Ishikawa (cell line): Measurements from ENCODE around the gene ADSL.

Source experiments
- CEBPB ChIP-seq: IDR thresholded peaks from 2 replicates; pipeline ENCODE4 v1.6.1; 2012
- CREB1 ChIP-seq: IDR thresholded peaks from 2 replicates; pipeline ENCODE4 v1.6.1; 2012; ENCODE audit warnings: low read depth
- EGR1 ChIP-seq: IDR thresholded peaks from 2 replicates; pipeline ENCODE4 v1.6.1; 2012
- EP300 ChIP-seq: IDR thresholded peaks from 2 replicates; pipeline ENCODE4 v1.6.1; 2012; ENCODE audit warnings: borderline replicate concordance
- FOXM1 ChIP-seq: IDR thresholded peaks from 2 replicates; pipeline ENCODE4 v1.6.1; 2012; ENCODE audit warnings: low read depth, borderline replicate concordance
- NFIC ChIP-seq: IDR thresholded peaks from 2 replicates; pipeline ENCODE4 v1.6.1; 2012
- RAD21 ChIP-seq: IDR thresholded peaks from 2 replicates; pipeline ENCODE4 v1.6.1; 2012; ENCODE audit warnings: low read depth
- TAF1 ChIP-seq: IDR thresholded peaks from 2 replicates; pipeline ENCODE4 v1.6.1; 2012; ENCODE audit warnings: low read depth, mild to moderate bottlenecking
- TCF12 ChIP-seq: IDR thresholded peaks from 2 replicates; pipeline ENCODE4 v1.6.1; 2012; ENCODE audit warnings: low read depth
- TEAD4 ChIP-seq: IDR thresholded peaks from 2 replicates; pipeline ENCODE4 v1.6.1; 2012
- YY1 ChIP-seq: IDR thresholded peaks from 2 replicates; pipeline ENCODE4 v1.6.1; 2012; ENCODE audit warnings: low read depth
- ZBTB7A ChIP-seq: IDR thresholded peaks from 2 replicates; pipeline ENCODE4 v1.6.1; 2012; ENCODE audit warnings: low read depth
- TF ChIP-seq, protein P1 (sequence below): IDR thresholded peaks from 2 replicates; pipeline ENCODE4 v1.6.1; 2012; ENCODE audit warnings: low read depth, mild to moderate bottlenecking
- TF ChIP-seq, protein P2 (sequence below): IDR thresholded peaks from 2 replicates; pipeline ENCODE4 v1.6.1; 2012
- TF ChIP-seq, protein P3 (sequence below): IDR thresholded peaks from 2 replicates; pipeline ENCODE4 v1.6.1; 2012

Gene ADSL

DNA sequence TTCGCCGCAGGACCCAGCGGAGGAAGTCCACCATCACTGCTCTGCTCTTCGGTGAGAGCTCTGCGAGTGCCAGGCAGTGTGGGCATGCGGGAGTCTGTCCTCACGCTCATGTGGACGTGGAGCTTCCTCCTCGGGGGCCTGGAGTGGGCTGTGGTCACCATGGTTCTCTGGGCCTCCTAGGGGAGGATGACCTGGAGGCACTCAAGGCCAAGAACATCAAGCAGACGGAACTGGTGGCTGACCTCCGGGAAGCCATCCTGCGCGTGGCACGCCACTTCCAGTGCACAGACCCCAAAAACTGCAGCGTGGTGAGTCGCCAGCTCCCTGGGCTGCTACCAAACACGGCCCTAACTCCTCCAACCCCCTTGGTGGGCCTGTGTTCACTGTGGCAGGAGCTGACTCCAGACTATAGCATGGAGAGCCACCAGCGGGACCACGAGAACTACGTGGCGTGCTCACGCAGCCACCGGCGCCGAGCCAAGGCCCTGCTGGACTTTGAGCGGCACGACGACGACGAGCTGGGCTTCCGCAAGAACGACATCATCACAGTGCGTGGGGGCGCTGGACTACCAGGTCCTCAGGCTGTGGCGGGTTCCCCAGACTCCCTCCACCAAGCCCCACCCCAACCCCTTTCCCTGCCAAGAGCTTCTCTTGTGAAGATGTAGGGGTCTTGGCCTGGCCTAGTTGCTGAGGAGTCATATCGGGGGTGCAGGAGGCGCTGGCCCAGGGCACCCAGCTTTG, 60.9 kb downstream of the ADSL start:
- TF ChIP-seq, protein P1, sequence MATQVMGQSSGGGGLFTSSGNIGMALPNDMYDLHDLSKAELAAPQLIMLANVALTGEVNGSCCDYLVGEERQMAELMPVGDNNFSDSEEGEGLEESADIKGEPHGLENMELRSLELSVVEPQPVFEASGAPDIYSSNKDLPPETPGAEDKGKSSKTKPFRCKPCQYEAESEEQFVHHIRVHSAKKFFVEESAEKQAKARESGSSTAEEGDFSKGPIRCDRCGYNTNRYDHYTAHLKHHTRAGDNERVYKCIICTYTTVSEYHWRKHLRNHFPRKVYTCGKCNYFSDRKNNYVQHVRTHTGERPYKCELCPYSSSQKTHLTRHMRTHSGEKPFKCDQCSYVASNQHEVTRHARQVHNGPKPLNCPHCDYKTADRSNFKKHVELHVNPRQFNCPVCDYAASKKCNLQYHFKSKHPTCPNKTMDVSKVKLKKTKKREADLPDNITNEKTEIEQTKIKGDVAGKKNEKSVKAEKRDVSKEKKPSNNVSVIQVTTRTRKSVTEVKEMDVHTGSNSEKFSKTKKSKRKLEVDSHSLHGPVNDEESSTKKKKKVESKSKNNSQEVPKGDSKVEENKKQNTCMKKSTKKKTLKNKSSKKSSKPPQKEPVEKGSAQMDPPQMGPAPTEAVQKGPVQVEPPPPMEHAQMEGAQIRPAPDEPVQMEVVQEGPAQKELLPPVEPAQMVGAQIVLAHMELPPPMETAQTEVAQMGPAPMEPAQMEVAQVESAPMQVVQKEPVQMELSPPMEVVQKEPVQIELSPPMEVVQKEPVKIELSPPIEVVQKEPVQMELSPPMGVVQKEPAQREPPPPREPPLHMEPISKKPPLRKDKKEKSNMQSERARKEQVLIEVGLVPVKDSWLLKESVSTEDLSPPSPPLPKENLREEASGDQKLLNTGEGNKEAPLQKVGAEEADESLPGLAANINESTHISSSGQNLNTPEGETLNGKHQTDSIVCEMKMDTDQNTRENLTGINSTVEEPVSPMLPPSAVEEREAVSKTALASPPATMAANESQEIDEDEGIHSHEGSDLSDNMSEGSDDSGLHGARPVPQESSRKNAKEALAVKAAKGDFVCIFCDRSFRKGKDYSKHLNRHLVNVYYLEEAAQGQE: no peak
- TF ChIP-seq, protein P2, sequence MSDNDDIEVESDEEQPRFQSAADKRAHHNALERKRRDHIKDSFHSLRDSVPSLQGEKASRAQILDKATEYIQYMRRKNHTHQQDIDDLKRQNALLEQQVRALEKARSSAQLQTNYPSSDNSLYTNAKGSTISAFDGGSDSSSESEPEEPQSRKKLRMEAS: no peak
- TF ChIP-seq CREB1: no peak
- TF ChIP-seq FOXM1: no peak
- no peak for TF ChIP-seq NFIC
- TF ChIP-seq RAD21: no peak
- TF ChIP-seq EGR1: no peak
- no peak for TF ChIP-seq TEAD4
- TF ChIP-seq YY1: no peak
- TF ChIP-seq EP300: no peak
- TF ChIP-seq, protein P3, sequence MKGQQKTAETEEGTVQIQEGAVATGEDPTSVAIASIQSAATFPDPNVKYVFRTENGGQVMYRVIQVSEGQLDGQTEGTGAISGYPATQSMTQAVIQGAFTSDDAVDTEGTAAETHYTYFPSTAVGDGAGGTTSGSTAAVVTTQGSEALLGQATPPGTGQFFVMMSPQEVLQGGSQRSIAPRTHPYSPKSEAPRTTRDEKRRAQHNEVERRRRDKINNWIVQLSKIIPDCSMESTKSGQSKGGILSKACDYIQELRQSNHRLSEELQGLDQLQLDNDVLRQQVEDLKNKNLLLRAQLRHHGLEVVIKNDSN: no peak
- no peak for TF ChIP-seq TAF1

DNA sequence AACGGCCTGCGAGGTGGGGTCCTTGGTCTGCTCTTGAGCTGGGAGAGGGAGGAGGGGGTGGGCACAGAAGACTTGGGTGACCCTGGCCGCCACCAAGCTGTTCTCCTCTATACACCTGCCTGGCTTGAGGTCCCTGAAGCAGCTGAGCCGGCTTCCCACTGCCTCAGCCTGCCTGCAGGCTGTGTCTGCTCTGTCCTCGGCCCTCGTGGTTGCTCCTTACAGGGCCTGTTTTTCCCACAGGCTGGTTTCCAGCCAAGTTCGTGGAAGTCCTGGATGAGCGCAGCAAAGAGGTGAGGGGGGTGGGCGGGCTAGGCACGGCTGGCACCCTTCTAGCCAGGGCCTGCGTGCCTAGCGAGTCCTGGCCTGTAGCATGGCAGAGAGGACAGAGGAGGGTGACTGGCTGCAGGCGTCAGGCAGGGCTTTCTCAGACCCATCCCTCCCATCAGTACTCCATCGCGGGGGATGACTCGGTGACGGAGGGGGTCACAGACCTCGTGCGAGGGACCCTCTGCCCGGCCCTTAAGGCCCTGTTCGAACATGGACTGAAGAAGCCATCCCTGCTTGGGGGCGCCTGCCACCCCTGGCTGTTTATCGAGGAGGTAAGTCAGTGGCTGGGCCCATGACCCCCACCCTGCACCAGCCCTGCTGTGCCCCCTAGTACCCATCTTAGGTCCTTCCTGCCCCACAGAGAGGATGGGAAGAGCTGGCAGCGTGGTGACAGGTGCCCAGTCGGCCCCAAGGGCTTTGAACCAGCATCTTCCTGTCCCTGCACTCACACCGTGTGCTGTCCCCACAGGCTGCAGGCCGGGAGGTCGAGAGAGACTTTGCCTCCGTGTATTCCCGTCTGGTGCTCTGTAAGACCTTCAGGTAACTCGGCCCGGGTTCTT, 61.8 kb downstream of the ADSL start:
- TF ChIP-seq ZBTB7A: no peak
- no peak for TF ChIP-seq TCF12
- no peak for TF ChIP-seq FOXM1
- TF ChIP-seq RAD21: no peak
- TF ChIP-seq, protein P3: no peak
- no peak for TF ChIP-seq TEAD4
- no peak for TF ChIP-seq YY1
- TF ChIP-seq EGR1: no peak
- TF ChIP-seq, protein P1: no peak
- TF ChIP-seq CEBPB: no peak
- no peak for TF ChIP-seq EP300
- TF ChIP-seq, protein P2: no peak

DNA sequence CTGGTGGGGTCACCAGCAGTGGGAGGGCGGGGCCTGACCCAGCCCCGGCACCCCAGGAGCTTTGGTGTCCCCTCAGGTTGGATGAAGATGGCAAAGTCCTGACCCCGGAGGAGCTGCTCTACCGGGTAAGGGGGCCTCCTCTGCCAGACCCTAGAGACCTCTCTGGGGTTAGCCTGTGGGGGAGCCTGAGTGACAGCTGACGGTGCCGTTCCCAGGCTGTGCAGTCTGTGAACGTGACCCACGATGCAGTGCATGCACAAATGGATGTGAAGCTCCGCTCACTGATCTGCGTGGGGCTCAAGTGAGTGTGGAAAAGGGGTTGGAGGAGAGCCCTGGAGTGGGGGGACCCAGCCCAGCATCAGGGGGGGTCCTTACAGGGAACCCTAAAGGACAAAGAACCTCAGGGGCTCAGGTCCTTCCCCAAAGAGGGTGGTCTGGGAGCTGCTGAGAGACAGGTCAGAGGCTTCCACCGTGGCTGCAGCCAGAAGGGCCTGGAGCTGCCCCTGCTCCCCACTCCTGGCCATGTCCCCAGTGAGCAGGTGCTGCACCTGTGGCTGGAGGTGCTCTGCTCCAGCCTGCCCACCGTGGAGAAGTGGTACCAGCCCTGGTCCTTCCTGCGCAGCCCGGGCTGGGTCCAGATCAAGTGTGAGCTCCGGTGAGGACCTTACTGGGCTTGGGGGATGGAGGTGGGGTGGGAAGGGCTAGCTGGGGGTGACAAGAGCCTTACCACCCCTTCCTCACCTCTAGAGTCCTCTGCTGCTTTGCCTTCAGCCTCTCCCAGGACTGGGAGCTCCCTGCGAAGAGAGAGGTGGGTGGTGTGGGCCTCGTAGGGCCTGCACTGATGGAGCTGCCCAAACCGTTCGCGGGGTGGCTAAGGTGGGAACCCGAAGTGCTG, 62.7 kb downstream of the ADSL start:
- TF ChIP-seq TEAD4 (no peak), RAD21 (no peak), EP300 (no peak), EGR1 (no peak), CREB1 (no peak), NFIC (no peak), TCF12 (no peak), YY1 (no peak), ZBTB7A (no peak)
- TF ChIP-seq, protein P3: no peak
- TF ChIP-seq, protein P2: no peak
- TF ChIP-seq, protein P1: no peak
